Measurements from ENCODE around the gene VEZT.

VEZT gene, protein sequence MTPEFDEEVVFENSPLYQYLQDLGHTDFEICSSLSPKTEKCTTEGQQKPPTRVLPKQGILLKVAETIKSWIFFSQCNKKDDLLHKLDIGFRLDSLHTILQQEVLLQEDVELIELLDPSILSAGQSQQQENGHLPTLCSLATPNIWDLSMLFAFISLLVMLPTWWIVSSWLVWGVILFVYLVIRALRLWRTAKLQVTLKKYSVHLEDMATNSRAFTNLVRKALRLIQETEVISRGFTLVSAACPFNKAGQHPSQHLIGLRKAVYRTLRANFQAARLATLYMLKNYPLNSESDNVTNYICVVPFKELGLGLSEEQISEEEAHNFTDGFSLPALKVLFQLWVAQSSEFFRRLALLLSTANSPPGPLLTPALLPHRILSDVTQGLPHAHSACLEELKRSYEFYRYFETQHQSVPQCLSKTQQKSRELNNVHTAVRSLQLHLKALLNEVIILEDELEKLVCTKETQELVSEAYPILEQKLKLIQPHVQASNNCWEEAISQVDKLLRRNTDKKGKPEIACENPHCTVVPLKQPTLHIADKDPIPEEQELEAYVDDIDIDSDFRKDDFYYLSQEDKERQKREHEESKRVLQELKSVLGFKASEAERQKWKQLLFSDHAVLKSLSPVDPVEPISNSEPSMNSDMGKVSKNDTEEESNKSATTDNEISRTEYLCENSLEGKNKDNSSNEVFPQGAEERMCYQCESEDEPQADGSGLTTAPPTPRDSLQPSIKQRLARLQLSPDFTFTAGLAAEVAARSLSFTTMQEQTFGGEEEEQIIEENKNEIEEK

DNA sequence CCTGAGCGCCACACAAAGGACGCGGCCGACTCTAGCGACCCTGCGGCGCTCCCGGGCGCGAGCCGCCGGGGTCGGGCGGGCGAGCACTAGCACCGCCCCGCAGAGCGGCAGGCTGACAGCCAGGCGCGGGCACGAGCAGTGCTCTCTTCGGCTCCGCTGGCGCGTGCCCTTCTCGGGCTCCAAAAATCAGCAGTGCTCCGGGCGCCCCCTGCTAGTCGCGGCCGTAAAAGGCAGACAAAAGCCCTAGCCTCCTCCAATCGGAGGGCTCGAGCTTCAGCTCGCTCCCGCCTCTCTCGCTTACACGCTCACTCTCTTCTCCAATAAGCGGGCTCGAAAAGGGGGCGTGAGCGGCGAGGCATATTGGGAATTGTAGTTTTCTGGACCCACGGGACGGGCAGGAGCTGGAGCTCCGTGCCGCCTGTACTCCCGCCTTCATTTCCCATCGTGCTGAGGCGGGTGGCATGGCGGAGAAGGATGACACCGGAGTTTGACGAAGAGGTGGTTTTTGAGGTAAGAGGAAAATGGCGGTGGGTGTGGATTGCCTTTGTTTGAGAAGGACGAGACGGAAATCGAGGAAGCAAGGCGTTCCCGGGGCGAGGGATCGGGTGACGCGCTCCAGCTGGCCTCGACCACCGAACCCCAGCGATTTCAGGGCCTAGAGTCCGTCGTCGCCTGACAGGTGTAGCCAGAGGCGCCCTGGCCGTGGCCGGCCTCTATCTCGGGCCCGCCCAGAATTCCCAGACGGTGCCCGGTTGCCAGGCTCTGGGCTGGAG is at the start of gene VEZT, which contains the start of gene FGD6:
Gene VEZT (plus strand): TSS at position 431 of the 773 bp plus-strand sequence. CDS start 44 bp downstream, at position 475.
Gene FGD6 (minus strand): TSS at position 91 of the 773 bp plus-strand sequence. CDS start 227 bp downstream, outside the sequence.
- Histone ChIP-seq H3K27ac (peak within 1 kb of the TSS; percentile 78 to 94 (median 91)), H3K27me3 (no peaks in the 10 kb centered on the region), H4K20me1 (peaks cover 0 to 44% (median 24%) of the 10 kb centered on the region in 11 experiments; a peak in 12 of 22 replicates), H3K4me1 (peaks cover 18 to 57% (median 36%) of the 10 kb centered on the region in 10 experiments), H3K9me3 (replicated peaks in 1 of 11) (peaks cover 0 to 3% (median 0%) of the 10 kb centered on the region in 11 experiments; a peak in 1 of 22 replicates), H3K9ac (peak within 1 kb of the TSS; percentile 86 to 94 (median 90)), H3K36me3 (peaks cover 0 to 18% (median 10%) of the 10 kb centered on the region in 11 experiments; a peak in 9 of 22 replicates), H3K4me2 (peak within 1 kb of the TSS; percentile 82 to 95 (median 88)), H3K4me3 (peak within 1 kb of the TSS; percentile 74 to 95 (median 88))
- no peak for TF ChIP-seq Cebpa-rat (IDR thresholded peaks at IDR 0.05)

DNA sequence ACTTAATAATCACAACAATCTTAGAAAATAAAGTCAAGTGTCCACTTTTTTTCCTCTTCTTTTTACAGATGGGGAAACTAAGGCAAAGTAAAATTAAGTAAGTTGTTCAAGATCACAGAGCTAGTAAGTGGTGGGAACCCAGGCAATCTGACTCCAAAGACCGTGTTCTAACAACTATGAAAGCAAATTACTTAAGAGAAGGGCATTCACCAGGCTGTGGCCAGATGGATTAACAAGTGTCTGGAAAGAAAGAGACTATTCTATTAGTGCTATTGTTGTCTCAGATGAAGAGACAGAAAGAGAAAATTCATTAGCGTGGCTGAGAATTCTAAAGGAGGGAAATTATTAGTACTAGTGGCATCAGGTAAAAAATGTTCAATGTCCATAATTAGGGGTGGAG is 48.9 kb upstream of the VEZT start:
- H3K4me2 ChIP-seq, result peak overlapping the region in 2 of 11 experiments; percentile 66 to 72; a peak in 4 of 22 replicates
- no peak overlapping the region for H3K9ac ChIP-seq
- H3K27me3 ChIP-seq, result no peaks in the 10 kb centered on the region
- H3K4me3 ChIP-seq, result no peak overlapping the region
- no peaks in the 10 kb centered on the region for H3K9me3 ChIP-seq (replicated peaks in 1 of 11)
- H3K36me3 ChIP-seq, result peaks cover 0 to 33% (median 6%) of the 10 kb centered on the region in 11 experiments; a peak in 7 of 22 replicates
- peaks cover 0 to 21% (median 6%) of the 10 kb centered on the region in 10 experiments; a peak in 9 of 20 replicates for H3K4me1 ChIP-seq
- peak overlapping the region in 1 of 11 experiments; percentile 78; a peak in 1 of 22 replicates for H3K27ac ChIP-seq
- H4K20me1 ChIP-seq, result no peaks in the 10 kb centered on the region
- TF ChIP-seq Cebpa-rat (IDR thresholded peaks at IDR 0.05), result no peak

DNA sequence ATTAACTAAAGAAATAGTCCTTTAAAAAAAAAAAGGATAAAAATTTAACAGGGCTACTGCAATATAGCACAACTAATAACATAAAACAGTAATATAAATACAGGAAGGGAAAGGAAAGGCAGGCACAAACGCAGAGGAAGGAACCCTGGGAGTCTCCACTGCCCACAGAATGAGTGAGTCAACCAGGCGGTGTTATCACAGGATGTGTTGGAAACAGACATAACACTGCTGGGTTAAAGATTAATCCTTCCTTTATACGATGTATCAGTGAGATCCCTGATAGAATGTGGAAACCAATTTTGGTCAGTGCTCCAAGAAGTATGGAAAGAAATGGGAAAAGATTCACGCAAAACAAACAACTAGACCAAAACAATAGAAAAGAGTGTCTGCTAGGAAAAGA is 48.2 kb upstream of the VEZT start:
- Histone ChIP-seq H3K4me1 (peaks cover 0 to 21% (median 6%) of the 10 kb centered on the region in 10 experiments; a peak in 9 of 20 replicates), H3K4me2 (peak overlapping the region in 4 of 11 experiments; percentile 31 to 72 (median 52); a peak in 7 of 22 replicates), H3K4me3 (no peak overlapping the region), H3K9ac (peak overlapping the region in 1 of 11 experiments; percentile 50; a peak in 2 of 22 replicates), H3K36me3 (peaks cover 0 to 33% (median 6%) of the 10 kb centered on the region in 11 experiments; a peak in 7 of 22 replicates), H3K27me3 (no peaks in the 10 kb centered on the region), H3K9me3 (replicated peaks in 1 of 11) (no peaks in the 10 kb centered on the region), H3K27ac (peak overlapping the region in 2 of 11 experiments; percentile 64 to 78; a peak in 4 of 22 replicates), H4K20me1 (no peaks in the 10 kb centered on the region)
- no peak for TF ChIP-seq Cebpa-rat (IDR thresholded peaks at IDR 0.05)

DNA sequence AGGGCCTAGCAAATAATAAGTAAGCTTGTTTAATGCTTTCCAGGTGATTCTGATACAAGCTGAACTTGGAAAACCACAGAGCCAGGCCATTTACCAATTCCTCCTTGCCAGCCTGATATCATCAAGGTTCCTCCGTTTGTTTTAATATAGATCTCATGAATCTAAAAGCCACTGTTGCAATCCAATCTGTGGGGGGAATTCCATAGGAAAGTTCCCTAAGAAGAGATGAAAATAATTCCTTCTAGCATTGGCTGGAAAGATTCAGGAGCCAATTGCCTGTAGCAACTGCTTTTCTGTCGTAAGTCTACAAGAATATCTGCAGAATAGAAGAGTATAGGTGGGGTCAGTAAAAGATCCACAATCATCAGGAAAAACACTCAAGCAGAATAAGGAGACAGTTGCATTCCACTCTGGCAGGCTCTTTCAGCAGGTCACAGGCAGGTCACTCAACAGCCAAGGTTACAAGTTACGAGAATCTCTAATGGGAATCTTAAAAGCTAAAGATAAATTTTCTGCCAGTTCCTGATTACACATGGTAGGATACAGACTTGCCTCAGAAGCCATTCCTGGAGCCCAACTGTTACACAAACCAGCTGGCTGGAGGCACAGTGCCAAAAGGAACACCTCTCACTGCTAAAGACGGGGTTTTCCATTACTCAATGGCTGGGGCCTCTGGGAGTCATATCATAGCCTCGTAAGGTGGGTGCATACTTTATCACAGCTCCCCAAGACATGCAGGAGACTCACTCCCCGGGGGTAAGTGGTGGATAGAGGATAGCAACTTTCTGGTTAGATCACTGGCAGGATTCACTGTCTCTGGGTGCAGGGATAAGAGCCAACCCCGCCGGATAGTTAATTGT is 44.0 kb upstream of the VEZT start:
- Histone ChIP-seq H3K27ac (no peak overlapping the region), H3K36me3 (peaks cover 0 to 22% (median 6%) of the 10 kb centered on the region in 11 experiments; a peak in 7 of 22 replicates)
- no peak for TF ChIP-seq Cebpa-rat (IDR thresholded peaks at IDR 0.05)

DNA sequence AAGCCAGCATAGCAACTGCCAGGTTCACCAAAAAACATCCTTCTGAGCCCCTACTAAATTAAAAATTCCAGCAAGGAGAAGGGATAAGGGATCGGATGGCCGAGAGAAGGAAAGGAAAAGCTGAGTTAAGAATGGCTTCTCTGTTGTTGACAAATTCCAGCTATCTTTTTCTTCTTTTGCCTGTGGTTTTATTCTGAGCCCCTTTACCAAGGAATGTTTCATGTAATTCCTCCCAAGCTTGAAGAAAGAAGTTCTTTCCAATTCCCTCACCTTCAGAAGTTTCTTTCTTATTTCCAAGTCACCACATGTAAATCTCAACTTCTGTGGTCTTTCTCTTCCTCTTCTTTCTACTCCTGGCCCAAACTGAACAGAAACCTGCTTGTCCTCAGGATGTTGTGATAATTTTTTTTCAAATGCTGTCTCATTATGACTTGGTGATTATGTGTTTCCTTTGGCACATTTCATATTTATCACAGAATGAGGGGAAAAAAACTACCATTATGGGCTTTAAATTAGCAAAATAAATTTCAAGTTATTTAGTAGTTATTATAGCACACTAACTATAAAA is 40.3 kb upstream of the VEZT start:
- H3K4me3 ChIP-seq, result no peak overlapping the region
- H3K27ac ChIP-seq, result peak overlapping the region in 1 of 11 experiments; percentile 7; a peak in 2 of 22 replicates
- H3K9ac ChIP-seq, result no peak overlapping the region
- peaks cover 0 to 6% (median 0%) of the 10 kb centered on the region in 11 experiments; a peak in 3 of 22 replicates for H3K36me3 ChIP-seq
- H3K4me1 ChIP-seq, result peaks cover 0 to 12% (median 0%) of the 10 kb centered on the region in 10 experiments; a peak in 7 of 20 replicates
- TF ChIP-seq Cebpa-rat (IDR thresholded peaks at IDR 0.05), result no peak
- no peaks in the 10 kb centered on the region for H3K9me3 ChIP-seq (replicated peaks in 1 of 11)
- no peaks in the 10 kb centered on the region for H3K27me3 ChIP-seq
- peak overlapping the region in 3 of 11 experiments; percentile 18 to 55 (median 37); a peak in 2 of 22 replicates for H3K4me2 ChIP-seq
- no peaks in the 10 kb centered on the region for H4K20me1 ChIP-seq

More for the DNA sequence above, 44.0 kb upstream of the VEZT start:
- peaks cover 0 to 31% (median 6%) of the 10 kb centered on the region in 10 experiments; a peak in 9 of 20 replicates for H3K4me1 ChIP-seq
- no peaks in the 10 kb centered on the region for H3K9me3 ChIP-seq (replicated peaks in 1 of 11)
- H3K4me2 ChIP-seq, result no peak overlapping the region
- H4K20me1 ChIP-seq, result no peaks in the 10 kb centered on the region
- no peak overlapping the region for H3K9ac ChIP-seq
- H3K27me3 ChIP-seq, result no peaks in the 10 kb centered on the region
- H3K4me3 ChIP-seq, result no peak overlapping the region

DNA sequence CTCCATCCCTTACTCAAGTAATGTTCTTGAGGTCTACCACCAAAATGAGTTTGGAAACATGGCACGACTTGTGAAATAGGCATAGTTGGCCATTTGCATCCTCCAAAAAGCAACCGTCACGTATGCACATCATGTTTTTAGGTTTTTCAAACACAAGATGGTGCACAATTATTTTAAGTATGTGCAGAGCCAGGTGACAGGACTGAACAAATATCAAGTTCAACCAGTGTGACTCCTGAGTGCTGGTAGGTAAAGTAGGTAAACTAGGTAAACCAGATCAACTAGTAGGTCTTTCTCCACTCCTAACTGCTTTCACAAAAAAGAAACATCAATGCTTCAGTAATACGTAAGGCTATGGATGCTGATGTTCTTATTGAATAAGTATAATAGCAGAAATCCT is 39.5 kb upstream of the VEZT start:
- no peak overlapping the region for H3K27ac ChIP-seq
- H3K4me3 ChIP-seq, result no peak overlapping the region
- peaks cover 0 to 3% (median 0%) of the 10 kb centered on the region in 11 experiments; a peak in 1 of 22 replicates for H3K36me3 ChIP-seq
- H4K20me1 ChIP-seq, result no peaks in the 10 kb centered on the region
- H3K4me2 ChIP-seq, result no peak overlapping the region
- no peaks in the 10 kb centered on the region for H3K27me3 ChIP-seq
- H3K9ac ChIP-seq, result no peak overlapping the region
- no peaks in the 10 kb centered on the region for H3K9me3 ChIP-seq (replicated peaks in 1 of 11)
- TF ChIP-seq Cebpa-rat (IDR thresholded peaks at IDR 0.05), result no peak
- peaks cover 0 to 16% (median 0%) of the 10 kb centered on the region in 10 experiments; a peak in 7 of 20 replicates for H3K4me1 ChIP-seq

DNA sequence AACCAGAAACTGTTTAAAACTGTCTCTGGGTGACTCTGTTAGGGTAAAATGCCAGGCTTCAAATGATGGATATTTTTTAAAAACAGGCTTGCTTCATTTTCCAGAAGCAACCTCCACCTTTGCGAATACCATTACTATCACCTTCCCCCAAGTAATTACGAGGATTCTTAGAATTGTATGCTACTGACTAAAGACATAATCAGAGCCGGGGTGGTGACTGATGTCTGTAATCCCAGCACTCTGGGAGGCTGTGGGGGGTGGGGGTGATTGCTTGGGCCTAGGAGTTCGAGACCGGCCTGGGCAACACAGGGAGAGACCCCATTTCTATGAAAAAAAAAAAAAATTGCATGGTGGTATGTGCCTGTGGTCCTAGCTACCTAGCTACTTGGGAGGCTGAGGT is 38.6 kb upstream of the VEZT start:
- Histone ChIP-seq H3K4me2 (no peak overlapping the region), H3K4me3 (no peak overlapping the region), H3K27ac (no peak overlapping the region), H3K27me3 (no peaks in the 10 kb centered on the region), H4K20me1 (no peaks in the 10 kb centered on the region), H3K36me3 (peaks cover 0 to 3% (median 0%) of the 10 kb centered on the region in 11 experiments; a peak in 1 of 22 replicates), H3K4me1 (peaks cover 0 to 25% (median under 1%) of the 10 kb centered on the region in 10 experiments; a peak in 8 of 20 replicates), H3K9me3 (replicated peaks in 1 of 11) (no peaks in the 10 kb centered on the region), H3K9ac (no peak overlapping the region)
- TF ChIP-seq Cebpa-rat (IDR thresholded peaks at IDR 0.05), result no peak

Data from BLaER1 treated with 17β-estradiol and CSF1 and Interleukin-3, amounts not matched to agents 10 nM and 100 nM (cell line).